OCI-LY7 (cell line): Measurements from ENCODE around the gene FBRSL1. TPM values are rescaled to one million over a fixed set of nuclear protein-coding genes. Genes with fewer than 3 reads are reported as not detected.

ENCODE experiments used
- BruUV-seq: library from RNA; stranded (reverse); fragments of 400-500 nt; replicated peaks from 2 replicates; lab custom pipeline; 2021; lab: Mats Ljungman, UMichigan
- CTCF ChIA-PET: fragments of 300-600 bp; sonication (Branson Sonifier 250); formaldehyde crosslinking; loops from one replicate; lab custom pipeline; 2022; ENCODE audit warnings: antibody characterized with exemption; ENCODE audit not compliant: unreplicated experiment; lab: Charles Lee
- POLR2A ChIA-PET: fragments of 300-600 bp; sonication (Branson Sonifier 250); formaldehyde crosslinking; loops from one replicate; lab custom pipeline; 2022; ENCODE audit warnings: antibody characterized with exemption; lab: Charles Lee
- DNase-seq: peaks from one replicate; pipeline ENCODE4 v3.0.0-alpha.2; 2015; ENCODE audit warnings: low spot score
- H2AFZ ChIP-seq: fragments of 200-600 bp; sonication (generic), shearing (Covaris generic); 2 replicates; pipeline ENCODE4 v1.6.1; 2014; ENCODE audit warnings: mild to moderate bottlenecking, antibody characterized with exemption, low read length, moderate library complexity
- H3K27ac ChIP-seq: fragments of 200-600 bp; sonication (generic); 2 replicates; pipeline ENCODE4 v1.5.1; 2014; ENCODE audit warnings: mixed run types, low read depth, mild to moderate bottlenecking, moderate library complexity, low read length, inconsistent platforms; ENCODE audit not compliant: poor library complexity, severe bottlenecking
- H3K36me3 ChIP-seq: fragments of 200-600 bp; sonication (generic); 2 replicates; pipeline ENCODE4 v1.6.1; 2014; ENCODE audit warnings: mild to moderate bottlenecking, antibody characterized with exemption, low read length, moderate library complexity, mixed read lengths; ENCODE audit not compliant: insufficient read depth
- H3K4me1 ChIP-seq: fragments of 200-600 bp; sonication (generic); 2 replicates; pipeline ENCODE4 v1.5.1; 2014; ENCODE audit warnings: mild to moderate bottlenecking, low read length; ENCODE audit not compliant: insufficient read depth, poor library complexity, severe bottlenecking
- H3K4me2 ChIP-seq: fragments of 200-600 bp; sonication (generic); 2 replicates; pipeline ENCODE4 v1.6.1; 2014; ENCODE audit warnings: mild to moderate bottlenecking, low read length
- H3K4me3 ChIP-seq: fragments of 200-600 bp; sonication (generic); 2 replicates; pipeline ENCODE4 v1.5.1; 2014; ENCODE audit warnings: mild to moderate bottlenecking, low read depth, low read length; ENCODE audit not compliant: poor library complexity, severe bottlenecking
- H3K79me2 ChIP-seq: fragments of 200-600 bp; sonication (generic); 2 replicates; pipeline ENCODE4 v1.6.1; 2016; ENCODE audit warnings: low read depth, mild to moderate bottlenecking, low read length, moderate library complexity, mixed read lengths; ENCODE audit not compliant: insufficient read depth
- H3K9me2 ChIP-seq: fragments of 200-600 bp; sonication (generic); 2 replicates; pipeline ENCODE4 v1.6.1; 2016; ENCODE audit warnings: mild to moderate bottlenecking, low read length, mixed read lengths; ENCODE audit not compliant: insufficient read depth
- H3K9me3 ChIP-seq: fragments of 200-600 bp; sonication (generic); 2 replicates; pipeline ENCODE4 v1.6.1; 2014; ENCODE audit warnings: mild to moderate bottlenecking, mixed run types, low read length, mixed read lengths
- H4K20me1 ChIP-seq: fragments of 200-600 bp; sonication (generic); 2 replicates; pipeline ENCODE4 v1.6.1; 2014; ENCODE audit warnings: mild to moderate bottlenecking, antibody characterized with exemption, low read length, moderate library complexity, mixed read lengths; ENCODE audit not compliant: insufficient read depth
- CTCF ChIP-seq: fragments of 200-600 bp; sonication (generic); conservative IDR thresholded peaks from 2 replicates; pipeline ENCODE4 v1.5.1; 2014; ENCODE audit warnings: mild to moderate bottlenecking, antibody characterized with exemption, low read length, moderate library complexity, mixed read lengths
- EZH2phosphoT487 ChIP-seq: fragments of 200-600 bp; sonication (generic); IDR thresholded peaks from 2 replicates; pipeline ENCODE4 v1.6.1; 2018; ENCODE audit warnings: low read depth, borderline replicate concordance, mild to moderate bottlenecking, mixed run types, antibody characterized with exemption, low read length, moderate library complexity, mixed read lengths
- intact Hi-C: fragments of 100-400 bp; cut with micrococcal nuclease; formaldehyde crosslinking; loops from one replicate; pipeline ENCODE4 v1.10.0; 2022; ENCODE audit not compliant: unreplicated experiment
- total RNA-seq, 2 experiments: library from RNA; depleted of rRNA in 1 of 2; stranded (reverse); fragments of >200 nt in 1 of 2; shearing (Covaris generic) in 1 of 2; gene quantifications; 2 replicates each; pipeline ENCODE4 v1.2.3, GENCODE V29; 2014 to 2022

The FBRSL1 gene
- total RNA-seq, 2 experiments from 2014 or later: 24.6 to 87.8 TPM

GRCh38 chr12:132495165-132495544, 5.2 kb downstream of the FBRSL1 start:
- POLR2A ChIA-PET: no interaction called here
- DNase-seq: no peak
- Histone ChIP-seq H3K9me2 (no peaks in the 10 kb centered on the region), H3K9me3 (no peaks in the 10 kb centered on the region), H4K20me1 (peaks cover 10% of the 10 kb centered on the region; the same call in 1 of the 2 replicates), H2AFZ (no peak overlapping the region), H3K36me3 (no peaks in the 10 kb centered on the region), H3K4me2 (no peak overlapping the region), H3K4me3 (no peak overlapping the region), H3K79me2 (no peaks in the 10 kb centered on the region), H3K27ac (no peak overlapping the region), H3K4me1 (peaks cover 18% of the 10 kb centered on the region)
- BruUV-seq: no TSS peak
- intact Hi-C loops: no loop called here
- CTCF ChIA-PET: no interaction called here
- TF ChIP-seq EZH2phosphoT487: no peak
- TF ChIP-seq CTCF: no peak

GRCh38 chr12:132495629-132496357, 5.8 kb downstream of the FBRSL1 start:
- no peak overlapping the region for H2AFZ ChIP-seq
- peaks cover 10% of the 10 kb centered on the region; the same call in 1 of the 2 replicates for H4K20me1 ChIP-seq
- intact Hi-C loops: no loop called here
- peaks cover 17% of the 10 kb centered on the region for H3K4me1 ChIP-seq
- ChIA-PET CTCF (no interaction called here), POLR2A (no interaction called here)
- H3K4me2 ChIP-seq: no peak overlapping the region
- H3K27ac ChIP-seq: no peak overlapping the region
- no peak for DNase-seq
- BruUV-seq: no TSS peak
- H3K9me2 ChIP-seq: no peaks in the 10 kb centered on the region
- H3K36me3 ChIP-seq: no peaks in the 10 kb centered on the region
- TF ChIP-seq EZH2phosphoT487 (no peak), CTCF (no peak)
- no peaks in the 10 kb centered on the region for H3K79me2 ChIP-seq
- no peaks in the 10 kb centered on the region for H3K9me3 ChIP-seq
- no peak overlapping the region for H3K4me3 ChIP-seq

- TF ChIP-seq CTCF (no peak), EZH2phosphoT487 (no peak)
- POLR2A ChIA-PET: no interaction called here
Observed at GRCh38 chr12:132496358-132496669, 6.4 kb downstream of the FBRSL1 start.

More at GRCh38 chr12:132496358-132496669, 6.4 kb downstream of the FBRSL1 start:
- H3K36me3 ChIP-seq: no peaks in the 10 kb centered on the region
- peaks cover 4% of the 10 kb centered on the region; the same call in 1 of the 2 replicates for H4K20me1 ChIP-seq
- no peak for DNase-seq
- no peaks in the 10 kb centered on the region for H3K9me2 ChIP-seq
- no peaks in the 10 kb centered on the region for H3K9me3 ChIP-seq
- no peak overlapping the region for H3K4me2 ChIP-seq
- no peaks in the 10 kb centered on the region for H3K79me2 ChIP-seq
- H2AFZ ChIP-seq: no peak overlapping the region
- no TSS peak for BruUV-seq
- no peak overlapping the region for H3K27ac ChIP-seq
- H3K4me1 ChIP-seq: peaks cover 12% of the 10 kb centered on the region
- H3K4me3 ChIP-seq: no peak overlapping the region
- CTCF ChIA-PET: no interaction called here
- intact Hi-C loops: no loop called here
